Ovary (tissue), 9 donors: ENCODE measurements around the gene ASPDH. TPM values are rescaled to one million over a fixed set of nuclear protein-coding genes. Genes with fewer than 3 reads are reported as not detected.

Source experiments
- DNase-seq, 5 donors: peaks; one replicate each; pipeline ENCODE4 v3.0.0-alpha.2; 2019 to 2020
- H3K27ac ChIP-seq, 2 donors: fragments of 200-600 bp; one replicate each; pipeline versions ENCODE4 v1.5.1 to v1.8.0; 2019 to 2022
- H3K27me3 ChIP-seq: fragments of 200-600 bp; one replicate; pipeline ENCODE4 v1.8.0; 2022
- H3K36me3 ChIP-seq: fragments of 200-600 bp; sonication (generic); one replicate; pipeline ENCODE4 v1.5.1; 2019
- H3K4me1 ChIP-seq: one replicate; pipeline ENCODE4 v1.8.1; 2013; ENCODE audit warnings: mild to moderate bottlenecking, moderate library complexity; ENCODE audit not compliant: insufficient read depth
- H3K4me3 ChIP-seq: fragments of 200-600 bp; sonication (generic); one replicate; pipeline ENCODE4 v1.5.1; 2017
- H3K9me3 ChIP-seq, 2 donors: fragments of 200-600 bp in 1 of 2; sonication (generic) in 1 of 2; one replicate each; pipeline versions ENCODE4 v1.5.1 to v1.8.1; 2013 to 2019; ENCODE audit warnings: mild to moderate bottlenecking in 1 of 2, moderate library complexity in 1 of 2
- EP300 ChIP-seq: sonication (generic); formaldehyde crosslinking; IDR thresholded peaks from one replicate; pipeline ENCODE4 v1.6.1; 2017; ENCODE audit warnings: antibody characterized with exemption
- POLR2A ChIP-seq: fragments of 450-650 bp; IDR thresholded peaks from one replicate; pipeline ENCODE4 v1.6.1; 2017; ENCODE audit warnings: antibody characterized with exemption, mild to moderate bottlenecking, moderate library complexity
- WGBS, 3 donors: extraction: QIAGEN DNeasy Blood & Tissue Kit in 1 of 3; methylation state at CpG; one replicate each; pipeline versions ENCODE4 v1.1.5 to v1.1.7; 2013 to 2017; 5-methylcytosine and 5-hydroxymethylcytosine counted together
- intact Hi-C, 4 donors: fragments of 100-400 bp; cut with DNase I; formaldehyde crosslinking; loops; one replicate each; pipeline versions ENCODE4 v1.11.0 to v1.15.1; 2022 to 2023
- polyA plus RNA-seq, 2 donors: library from polyadenylated mRNA; stranded (reverse); fragments of 200-250 nt in 1 of 2; fragments of 350-450 nt in 1 of 2; fragmentation: Illumina TruSeq in 1 of 2; extraction: RNeasy Lipid Tissue Mini Kit (QIAGEN cat#74804) in 1 of 2; gene quantifications; one replicate each; pipeline ENCODE4 v1.2.3, GENCODE V29; 2013 to 2014
- total RNA-seq, 7 donors: library from RNA; depleted of rRNA in 2 of 7; stranded (reverse); fragments of >200 nt in 2 of 7; fragmentation: NEBNext Ultra II Directional in 3 of 7; extraction: Animal tissue kit (Norgen Biotek cat#: 25700) in 3 of 7; gene quantifications; one replicate each; pipeline versions ENCODE4 v1.1.0 to v1.2.4, GENCODE V29; 2016 to 2023
- TF ChIP-seq, protein P1 (sequence below), 3 donors: fragments of 450-650 bp in 2 of 3; fragments of 200-600 bp in 1 of 3; IDR thresholded peaks; one replicate each; pipeline versions ENCODE4 v1.5.1 to v1.8.0; 2016 to 2022; ENCODE audit warnings: antibody characterized with exemption in 3 of 3, mild to moderate bottlenecking in 1 of 3
- donor health status: DM: no; HTN: no; CAD: no; lungs with moderate emphysema.
- donor health status: DM: no; HTN: no; CAD: no.
- donor health status: Bipolar disorder and iron deficiency.
- donor health status: DM: yes; HTN: yes; CAD: no.
- donor health status: DM: no; HTN: no; CAD: no.
- donor health status: DM: yes; HTN: yes; CAD: no.

The ASPDH gene
- total and polyA plus RNA-seq, 9 donors = not detected

GRCh38 chr19:50495020-50495531, 18.6 kb downstream of the ASPDH start:
- whole genome bisulfite sequencing, 3 donors = 83 to 93% (median 90%) methylated on average over 5 of the region's 5 CpGs

DNA sequence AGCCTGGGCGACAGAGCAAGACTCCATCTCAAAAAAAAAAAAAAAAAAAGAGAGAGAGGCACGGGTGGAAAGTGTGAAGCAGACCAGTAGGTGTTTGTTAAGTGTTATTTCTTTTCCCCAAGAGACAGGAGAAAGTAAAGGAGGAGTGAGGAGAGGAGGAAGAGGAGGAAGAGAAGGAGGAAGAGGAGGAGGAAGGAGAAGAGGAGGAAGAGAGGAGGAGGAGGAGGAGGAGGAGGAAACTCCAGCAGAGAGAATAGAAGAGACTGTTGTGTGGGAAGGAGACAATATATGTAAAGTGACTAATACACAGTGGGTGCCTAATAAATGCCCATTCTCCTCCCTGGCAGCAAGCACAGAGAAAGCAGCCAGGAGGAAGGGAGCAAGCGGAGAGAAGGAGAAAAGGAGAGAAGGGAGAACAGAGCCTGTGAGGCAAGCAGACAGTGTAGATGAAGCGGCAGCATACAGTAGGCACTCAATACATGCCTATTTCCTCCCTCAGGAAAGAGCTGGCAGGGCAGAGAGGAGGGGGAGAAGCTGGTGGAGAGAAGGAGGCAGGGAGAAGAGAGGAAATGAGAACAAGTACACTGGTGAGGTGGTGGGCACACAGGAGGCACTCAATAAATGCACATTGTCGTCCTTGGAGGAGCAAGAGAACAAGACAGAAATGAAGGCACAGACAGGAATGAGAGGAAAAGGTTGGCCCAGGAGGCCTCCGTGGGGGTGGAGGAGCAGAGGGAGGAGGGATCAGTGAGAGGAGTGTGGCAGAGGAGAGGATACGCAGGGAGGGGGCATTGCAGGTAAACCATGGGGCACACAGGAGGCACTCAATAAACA, 19.3 kb downstream of the ASPDH start:
- WGBS, 3 donors = 59 to 63% (median 59%) methylated on average over 7 of the region's 7 CpGs
- intact Hi-C loops = no loop called here
- Histone ChIP-seq H3K4me3 (no peak overlapping the region), H3K27me3 (no peaks in the 10 kb centered on the region), H3K27ac (no peak overlapping the region), H3K4me1 (no peaks in the 10 kb centered on the region), H3K9me3 (no peaks in the 10 kb centered on the region), H3K36me3 (no peaks in the 10 kb centered on the region)
- no peak for DNase-seq
- TF ChIP-seq EP300 = no peak

More at GRCh38 chr19:50495020-50495531, 18.6 kb downstream of the ASPDH start:
- Histone ChIP-seq H3K36me3 (no peaks in the 10 kb centered on the region), H3K4me3 (no peak overlapping the region), H3K4me1 (no peaks in the 10 kb centered on the region), H3K9me3 (no peaks in the 10 kb centered on the region), H3K27ac (no peak overlapping the region), H3K27me3 (no peaks in the 10 kb centered on the region)
- no peak for DNase-seq
- TF ChIP-seq, protein P1, sequence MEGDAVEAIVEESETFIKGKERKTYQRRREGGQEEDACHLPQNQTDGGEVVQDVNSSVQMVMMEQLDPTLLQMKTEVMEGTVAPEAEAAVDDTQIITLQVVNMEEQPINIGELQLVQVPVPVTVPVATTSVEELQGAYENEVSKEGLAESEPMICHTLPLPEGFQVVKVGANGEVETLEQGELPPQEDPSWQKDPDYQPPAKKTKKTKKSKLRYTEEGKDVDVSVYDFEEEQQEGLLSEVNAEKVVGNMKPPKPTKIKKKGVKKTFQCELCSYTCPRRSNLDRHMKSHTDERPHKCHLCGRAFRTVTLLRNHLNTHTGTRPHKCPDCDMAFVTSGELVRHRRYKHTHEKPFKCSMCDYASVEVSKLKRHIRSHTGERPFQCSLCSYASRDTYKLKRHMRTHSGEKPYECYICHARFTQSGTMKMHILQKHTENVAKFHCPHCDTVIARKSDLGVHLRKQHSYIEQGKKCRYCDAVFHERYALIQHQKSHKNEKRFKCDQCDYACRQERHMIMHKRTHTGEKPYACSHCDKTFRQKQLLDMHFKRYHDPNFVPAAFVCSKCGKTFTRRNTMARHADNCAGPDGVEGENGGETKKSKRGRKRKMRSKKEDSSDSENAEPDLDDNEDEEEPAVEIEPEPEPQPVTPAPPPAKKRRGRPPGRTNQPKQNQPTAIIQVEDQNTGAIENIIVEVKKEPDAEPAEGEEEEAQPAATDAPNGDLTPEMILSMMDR (IDR thresholded peaks at IDR 0.05) = no peak
- no peak for TF ChIP-seq EP300
- no peak for TF ChIP-seq POLR2A
- intact Hi-C loops = no loop called here

DNA sequence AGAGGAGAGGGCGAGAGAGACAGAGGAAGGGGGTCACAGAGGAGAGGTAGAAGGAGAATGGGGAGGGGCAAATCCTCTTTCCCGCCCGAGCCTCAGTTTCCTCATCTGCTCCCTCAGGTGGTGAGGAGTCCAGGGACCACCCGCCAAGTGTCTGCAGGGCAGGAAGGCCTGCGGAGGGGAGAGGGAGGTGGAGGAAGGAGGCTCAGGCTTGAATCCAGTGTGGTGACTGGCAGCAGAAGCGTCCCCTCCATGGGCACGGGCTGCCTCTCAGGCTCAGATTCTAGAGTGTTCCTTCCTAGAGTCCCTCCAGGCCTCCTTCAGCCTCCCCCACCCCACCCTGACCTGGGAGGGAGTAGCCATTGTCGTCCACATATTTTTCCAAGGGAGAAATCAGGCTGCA, 20.5 kb downstream of the ASPDH start:
- intact Hi-C loops = no loop called here
- Histone ChIP-seq H3K4me1 (no peaks in the 10 kb centered on the region), H3K27ac (no peak overlapping the region), H3K4me3 (no peak overlapping the region), H3K9me3 (no peaks in the 10 kb centered on the region), H3K27me3 (no peaks in the 10 kb centered on the region), H3K36me3 (no peaks in the 10 kb centered on the region)
- TF ChIP-seq POLR2A (no peak), EP300 (no peak)
- TF ChIP-seq, protein P1 (IDR thresholded peaks at IDR 0.05) = no peak
- DNase-seq = no peak
- WGBS, 3 donors = 44 to 50% (median 49%) methylated on average over 8 of the region's 8 CpGs

DNA sequence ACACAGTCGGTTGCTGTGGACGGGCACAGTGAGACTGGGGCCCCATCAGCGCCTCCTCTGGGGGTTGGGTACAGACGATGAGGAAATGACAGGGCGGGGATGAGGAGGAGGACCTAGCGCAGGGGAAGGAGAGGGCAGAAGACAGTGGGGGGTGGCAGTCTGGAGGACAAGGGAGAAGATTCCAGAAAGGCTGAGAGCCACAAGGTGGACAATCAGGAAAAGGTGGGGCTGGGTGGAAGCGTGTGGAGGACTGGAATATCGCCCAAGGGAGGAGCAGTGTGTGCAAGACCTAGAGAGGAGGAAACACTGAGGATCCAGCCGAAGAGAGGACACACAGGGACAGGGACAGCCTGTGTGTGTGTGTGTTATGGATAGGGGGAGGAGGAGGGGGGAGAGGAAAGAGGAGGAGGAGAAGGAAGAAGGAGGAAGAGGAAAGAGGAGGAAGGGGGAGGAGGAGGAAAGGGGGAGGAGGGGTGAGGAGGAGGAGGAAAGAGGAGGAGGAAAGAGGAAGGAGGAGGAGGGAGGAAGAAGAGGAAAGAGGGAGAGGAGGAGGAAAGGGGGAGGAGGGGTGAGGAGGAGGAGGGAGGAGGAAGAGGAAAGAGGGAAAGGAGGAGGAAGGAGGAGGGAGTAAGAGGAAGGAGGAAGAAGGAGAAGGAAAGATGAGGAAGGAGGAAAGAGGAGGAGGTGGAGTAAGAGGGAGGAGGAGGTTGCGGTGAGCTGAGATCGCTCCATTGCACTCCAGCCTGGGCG, 21.2 kb downstream of the ASPDH start:
- whole genome bisulfite sequencing, 3 donors = 15 to 21% (median 20%) methylated on average over 11 to 12 of the region's 12 CpGs

More for the DNA sequence above, 21.2 kb downstream of the ASPDH start:
- Histone ChIP-seq H3K4me1 (no peaks in the 10 kb centered on the region), H3K4me3 (no peak overlapping the region), H3K36me3 (no peaks in the 10 kb centered on the region), H3K9me3 (no peaks in the 10 kb centered on the region), H3K27ac (no peak overlapping the region), H3K27me3 (no peaks in the 10 kb centered on the region)
- intact Hi-C loops = no loop called here
- TF ChIP-seq, protein P1 (IDR thresholded peaks at IDR 0.05) = no peak
- no peak for TF ChIP-seq EP300
- DNase-seq = no peak
